ENCODE results near the gene SNRNP25. TPM values are rescaled to one million over a fixed set of nuclear protein-coding genes. Genes with fewer than 3 reads are reported as not detected.

SNRNP25 gene
- total and polyA plus RNA-seq, 2 of the 8 experiments (the other 6 are each of a cell fraction or from before 2014, with no cell fraction given), result 53.0 to 58.4 TPM

- Histone ChIP-seq H3K23me2 (ENCODE audit: low read depth, low read length) (no peaks in the 10 kb centered on the region), H3K56ac (replicated peaks; ENCODE audit: insufficient read length, low read depth, low read length) (no peak overlapping the region), H3K27me3 (replicated peaks in 1 of 4; ENCODE audit: control insufficient read depth in 3 of 4, extremely low read depth in 1 of 4, insufficient read depth in 3 of 4, low read length in 3 of 4) (no peaks in the 10 kb centered on the region), H4K5ac (ENCODE audit: insufficient read length, low read depth, low read length) (no peak overlapping the region), H3K36me3 (ENCODE audit: control insufficient read depth in 2 of 4, insufficient read depth in 4 of 4, low read length in 3 of 4) (peaks cover 7 to 13% (median 11%) of the 10 kb centered on the region in 4 experiments; a peak in 7 of 8 replicates), H3K4me1 (replicated peaks in 1 of 4; ENCODE audit: control insufficient read depth in 3 of 4, insufficient read depth in 4 of 4, low read length in 3 of 4) (peaks cover 0 to 8% (median 2%) of the 10 kb centered on the region in 4 experiments; a peak in 5 of 7 replicates), H4K20me1 (replicated peaks in 1 of 2; ENCODE audit: control insufficient read depth in 1 of 2, insufficient read depth in 2 of 2, low read length in 2 of 2) (peaks cover 7 to 14% of the 10 kb centered on the region in 2 experiments), H3K14ac (ENCODE audit: insufficient read length) (no peak overlapping the region), H3K4me3 (ENCODE audit: extremely low read depth in 1 of 4, insufficient read depth in 2 of 4, low read depth in 3 of 4, low read length in 4 of 4) (no peak overlapping the region), H2AK5ac (ENCODE audit: low read depth, low read length) (no peak overlapping the region), H3K9me3 (ENCODE audit: insufficient read depth in 2 of 2, low read depth in 1 of 2, low read length in 1 of 2) (no peaks in the 10 kb centered on the region), H4K91ac (replicated peaks; ENCODE audit: insufficient read length, low read length) (no peak overlapping the region), H2BK120ac (replicated peaks; ENCODE audit: low read depth, low read length) (no peak overlapping the region), H2AFZ (ENCODE audit: low read length) (no peak overlapping the region), H3K79me2 (ENCODE audit: control insufficient read depth in 1 of 2, insufficient read depth in 2 of 2, low read length in 2 of 2) (no peaks in the 10 kb centered on the region), H3K27ac (ENCODE audit: low read depth, low read length) (no peak overlapping the region), H2BK5ac (ENCODE audit: low read depth, low read length) (peak overlapping the region; percentile 9; the same call in 1 of the 2 replicates), H3K4me2 (ENCODE audit: insufficient read depth in 1 of 2, low read depth in 2 of 2, low read length in 2 of 2) (no peak overlapping the region), H3K79me1 (ENCODE audit: low read depth, low read length) (no peaks in the 10 kb centered on the region), H3K9ac (replicated peaks in 1 of 4; ENCODE audit: extremely low read depth in 1 of 4, low read depth in 3 of 4, low read length in 3 of 4) (no peak overlapping the region), H3K23ac (ENCODE audit: insufficient read length) (no peak overlapping the region), H2BK20ac (ENCODE audit: low read length) (no peak overlapping the region), H2BK12ac (ENCODE audit: low read depth, low read length) (no peak overlapping the region), H2BK15ac (ENCODE audit: low read length) (no peak overlapping the region), H3K4ac (replicated peaks; ENCODE audit: insufficient read length, low read depth, low read length) (no peak overlapping the region), H3K18ac (ENCODE audit: extremely low read depth, low read length) (no peak overlapping the region), H4K8ac (ENCODE audit: extremely low read depth, insufficient read depth, low read length) (no peak overlapping the region; the same call in 1 of the 2 replicates)
- FAIRE-seq (no peak), DNase-seq (ENCODE audit: low read depth in 1 of 2, low spot score in 2 of 2) (no peak)
- POLR2A ChIA-PET (ENCODE audit: partially characterized antibody), result interaction anchor here (1.0 to 2.2 kb wide), 4 partner anchors 11 to 20 kb away, joined by 3 to 7 read pairs (median 4); no protein-coding TSS in a partner anchor
- TF ChIP-seq CEBPB (IDR thresholded peaks at IDR 0.05; ENCODE audit: low read depth, low read length), result no peak
- TF ChIP-seq SP1 (IDR thresholded peaks at IDR 0.05; ENCODE audit: low read depth, low read length), result no peak
- no peak for TF ChIP-seq HDAC6 (IDR thresholded peaks at IDR 0.05; ENCODE audit: low read depth, low read length)
- no peak for TF ChIP-seq CBX8 (IDR thresholded peaks at IDR 0.05; ENCODE audit: borderline replicate concordance, low read depth, low read length)
- TF ChIP-seq EGR1 (IDR thresholded peaks at IDR 0.05; ENCODE audit: borderline replicate concordance, low read depth, low read length), result no peak
- no peak for TF ChIP-seq EP300 (IDR thresholded peaks at IDR 0.05; ENCODE audit: borderline replicate concordance in 1 of 2, low read depth in 2 of 2, low read length in 2 of 2)
- TF ChIP-seq MAFK (IDR thresholded peaks at IDR 0.05; ENCODE audit: low read depth, low read length), result no peak
- TF ChIP-seq CREB1 (IDR thresholded peaks at IDR 0.05), result no peak
- no peak for TF ChIP-seq RNF2 (IDR thresholded peaks at IDR 0.05; ENCODE audit: borderline replicate concordance, low read depth, low read length, missing control alignments, poor library complexity, severe bottlenecking)
- TF ChIP-seq KDM1A (IDR thresholded peaks at IDR 0.05; ENCODE audit: borderline replicate concordance, low read length), result no peak
- CTCF ChIA-PET (ENCODE audit: partially characterized antibody), result interaction anchor here (0.6 to 25.7 kb wide), 7 partner anchors 9 to 154 kb away, joined by 3 to 856 read pairs (median 6); partner anchors contain the start of gene RHBDF1
- WGBS, 2 experiments (ENCODE audit: extremely low coverage in 1 of 2, insufficient coverage in 1 of 2, insufficient read length in 1 of 2, insufficient replicate concordance in 2 of 2, low coverage in 1 of 2, low lambda C conversion rate in 2 of 2, missing lambda C conversion rate in 1 of 2), result 80% methylated on average over 9 of the region's 9 CpGs; no CpG with 5 or more reads in 1 of the 2 experiments
These were observed 32.2 kb downstream of the SNRNP25 start for GRCh38 chr16:85865-86264.
